K562 (cell line): Measurements from ENCODE around the gene PRR7. TPM values are rescaled to one million over a fixed set of nuclear protein-coding genes. Genes with fewer than 3 reads are reported as not detected.

Experiments
- CBX3 ChIP-seq, 2 experiments: IDR thresholded peaks; 1 replicate in 1 of 2; 2 replicates in 1 of 2; pipeline ENCODE4 v1.6.1; 2012; ENCODE audit warnings: inconsistent platforms in 2 of 2, low read length in 2 of 2, borderline replicate concordance in 1 of 2, control low read depth in 1 of 2
- DDX20 ChIP-seq: fragments of 450-650 bp; IDR thresholded peaks from 2 replicates; pipeline ENCODE4 v1.6.1; 2016; ENCODE audit warnings: missing genetic modification characterization, low read depth, mild to moderate bottlenecking, missing compliant biosample characterization, moderate library complexity
- FOXA1 ChIP-seq: fragments of 450-650 bp; IDR thresholded peaks from 2 replicates; pipeline ENCODE4 v1.6.1; 2016; ENCODE audit warnings: mild to moderate bottlenecking, borderline replicate concordance
- HDAC8 ChIP-seq: fragments of 450-650 bp; IDR thresholded peaks from 2 replicates; pipeline ENCODE4 v1.6.1; 2016; ENCODE audit warnings: mild to moderate bottlenecking, missing genetic modification characterization, moderate library complexity, missing compliant biosample characterization
- NCOR1 ChIP-seq: fragments of 450-650 bp; IDR thresholded peaks from 2 replicates; pipeline ENCODE4 v1.6.1; 2016; ENCODE audit warnings: mild to moderate bottlenecking, moderate library complexity
- PHF8 ChIP-seq: fragments of 200-600 bp; sonication (generic); IDR thresholded peaks from 2 replicates; pipeline ENCODE4 v1.6.1; 2012; ENCODE audit warnings: mixed run types, mild to moderate bottlenecking, inconsistent platforms, low read length, moderate library complexity, borderline replicate concordance
- RFX5 ChIP-seq: IDR thresholded peaks from 2 replicates; pipeline ENCODE4 v1.6.1; 2011; ENCODE audit warnings: low read depth, mild to moderate bottlenecking, improper control_type of control experiment, low read length
- SAP30 ChIP-seq: fragments of 200-600 bp; sonication (generic); IDR thresholded peaks from 2 replicates; pipeline ENCODE4 v1.6.1; 2012; ENCODE audit warnings: borderline replicate concordance, low read depth, mild to moderate bottlenecking, moderate library complexity, low read length, control low read depth, inconsistent platforms; ENCODE audit not compliant: insufficient read depth, poor library complexity, severe bottlenecking
- ZNF140 ChIP-seq: fragments of 250-450 bp; sonication (Bioruptor Pico); IDR thresholded peaks from 2 replicates; pipeline ENCODE4 v1.8.0; 2021; ENCODE audit warnings: moderate library complexity, mild to moderate bottlenecking, inconsistent platforms
- ZNF174 ChIP-seq: fragments of 250-450 bp; sonication (Bioruptor Pico); IDR thresholded peaks from 2 replicates; pipeline ENCODE4 v1.4.0; 2020; ENCODE audit warnings: mild to moderate bottlenecking
- ZNF217 ChIP-seq: sonication (generic); formaldehyde crosslinking; IDR thresholded peaks from 2 replicates; pipeline ENCODE4 v1.8.0; 2022; ENCODE audit warnings: mild to moderate bottlenecking, missing genetic modification reagents
- ZSCAN32 ChIP-seq: fragments of 450-650 bp; formaldehyde crosslinking; IDR thresholded peaks from 2 replicates; pipeline ENCODE4 v1.4.0; 2020; ENCODE audit warnings: mild to moderate bottlenecking, moderate library complexity
- polyA plus RNA-seq, 8 experiments: library from polyadenylated mRNA; depleted of rRNA in 4 of 8; stranded (reverse) in 5 of 8; unstranded in 3 of 8; fragments of >200 nt; fragmentation: Nextera tagmentation in 2 of 8; fragmentation: Illumina TruSeq in 1 of 8; extraction: Ambion mirVana in 2 of 8; extraction: Trizol in 1 of 8; gene quantifications; 2 replicates each; pipeline versions ENCODE4 v1.2.1 to v1.2.3, GENCODE V29; 2011 to 2014; ENCODE audit warnings: inconsistent platforms in 1 of 8, missing spikeins in 1 of 8
- total RNA-seq, 7 experiments: library from RNA; depleted of rRNA in 6 of 7; stranded (reverse); fragments of >200 nt in 6 of 7; fragmentation: Illumina TruSeq in 2 of 7; extraction: Trizol in 2 of 7; gene quantifications; 2 replicates each; pipeline versions ENCODE4 v1.2.1 to v1.2.3, GENCODE V29; 2011 to 2021; ENCODE audit warnings: low replicate concordance in 1 of 7
- TF ChIP-seq, protein P1 (sequence below): sonication (generic); IDR thresholded peaks from 2 replicates; pipeline ENCODE4 v1.6.1; 2016
- TF ChIP-seq, protein P2 (sequence below): fragments of 250-450 bp; sonication (Bioruptor Pico); IDR thresholded peaks from 2 replicates; pipeline ENCODE4 v1.5.0; 2021
- TF ChIP-seq, protein P3 (sequence below), 2 experiments: fragments of 450-650 bp; IDR thresholded peaks; 2 replicates each; pipeline ENCODE4 v1.6.1; 2016; ENCODE audit warnings: mild to moderate bottlenecking in 2 of 2, borderline replicate concordance in 1 of 2, low read depth in 1 of 2, moderate library complexity in 1 of 2

Gene PRR7
- total and polyA plus RNA-seq, 9 of the 15 experiments (the other 6 are each of a cell fraction or from before 2014, with no cell fraction given) = 0.80 to 11.3 (median 10.4) TPM; not detected in 4

DNA sequence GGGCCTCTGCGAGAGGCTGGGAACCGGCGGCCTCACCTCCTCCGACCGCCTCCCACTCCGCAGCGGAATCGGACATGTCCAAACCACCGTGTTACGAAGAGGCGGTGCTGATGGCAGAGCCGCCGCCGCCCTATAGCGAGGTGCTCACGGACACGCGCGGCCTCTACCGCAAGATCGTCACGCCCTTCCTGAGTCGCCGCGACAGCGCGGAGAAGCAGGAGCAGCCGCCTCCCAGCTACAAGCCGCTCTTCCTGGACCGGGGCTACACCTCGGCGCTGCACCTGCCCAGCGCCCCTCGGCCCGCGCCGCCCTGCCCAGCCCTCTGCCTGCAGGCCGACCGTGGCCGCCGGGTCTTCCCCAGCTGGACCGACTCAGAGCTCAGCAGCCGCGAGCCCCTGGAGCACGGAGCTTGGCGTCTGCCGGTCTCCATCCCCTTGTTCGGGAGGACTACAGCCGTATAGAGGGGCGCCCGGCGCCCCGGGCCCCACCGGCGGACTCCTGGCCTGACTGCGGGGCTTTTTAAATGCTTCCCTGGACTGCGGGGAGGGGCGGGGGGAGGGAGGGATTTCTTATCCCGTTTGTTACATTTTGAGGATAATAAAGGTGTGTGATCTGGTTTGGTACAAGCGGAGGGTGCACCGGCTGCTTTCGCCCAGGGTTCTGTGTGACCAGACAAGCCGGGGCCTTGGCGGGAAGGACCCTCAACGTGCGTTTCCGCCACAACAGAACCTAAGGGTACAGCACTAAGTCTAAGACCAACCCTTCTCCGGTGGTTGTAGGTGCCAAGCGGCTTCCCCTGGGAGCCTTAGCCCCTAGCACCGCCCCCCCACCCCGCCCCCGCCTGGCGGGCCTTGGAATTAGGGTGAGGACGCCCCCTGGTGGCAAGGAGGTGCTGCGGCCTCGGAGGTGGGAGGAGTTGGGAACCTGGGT, 9.3 kb downstream of the PRR7 start (continued):
- TF ChIP-seq, protein P1, sequence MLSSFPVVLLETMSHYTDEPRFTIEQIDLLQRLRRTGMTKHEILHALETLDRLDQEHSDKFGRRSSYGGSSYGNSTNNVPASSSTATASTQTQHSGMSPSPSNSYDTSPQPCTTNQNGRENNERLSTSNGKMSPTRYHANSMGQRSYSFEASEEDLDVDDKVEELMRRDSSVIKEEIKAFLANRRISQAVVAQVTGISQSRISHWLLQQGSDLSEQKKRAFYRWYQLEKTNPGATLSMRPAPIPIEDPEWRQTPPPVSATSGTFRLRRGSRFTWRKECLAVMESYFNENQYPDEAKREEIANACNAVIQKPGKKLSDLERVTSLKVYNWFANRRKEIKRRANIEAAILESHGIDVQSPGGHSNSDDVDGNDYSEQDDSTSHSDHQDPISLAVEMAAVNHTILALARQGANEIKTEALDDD = no peak
- TF ChIP-seq FOXA1 = no peak
- TF ChIP-seq, protein P2, sequence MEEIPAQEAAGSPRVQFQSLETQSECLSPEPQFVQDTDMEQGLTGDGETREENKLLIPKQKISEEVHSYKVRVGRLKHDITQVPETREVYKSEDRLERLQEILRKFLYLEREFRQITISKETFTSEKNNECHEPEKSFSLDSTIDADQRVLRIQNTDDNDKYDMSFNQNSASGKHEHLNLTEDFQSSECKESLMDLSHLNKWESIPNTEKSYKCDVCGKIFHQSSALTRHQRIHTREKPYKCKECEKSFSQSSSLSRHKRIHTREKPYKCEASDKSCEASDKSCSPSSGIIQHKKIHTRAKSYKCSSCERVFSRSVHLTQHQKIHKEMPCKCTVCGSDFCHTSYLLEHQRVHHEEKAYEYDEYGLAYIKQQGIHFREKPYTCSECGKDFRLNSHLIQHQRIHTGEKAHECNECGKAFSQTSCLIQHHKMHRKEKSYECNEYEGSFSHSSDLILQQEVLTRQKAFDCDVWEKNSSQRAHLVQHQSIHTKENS = no peak
- TF ChIP-seq ZNF174 (CRISPR knock-in tag) = no peak
- no peak for TF ChIP-seq ZNF217 (CRISPR knock-in tag)
- TF ChIP-seq HDAC8 (tag) = no peak
- peak; percentile 22; the same call in 1 of the 2 replicates for TF ChIP-seq NCOR1
- peak; percentile 15 for TF ChIP-seq SAP30
- TF ChIP-seq DDX20 (tag) = no peak
- TF ChIP-seq, protein P3, sequence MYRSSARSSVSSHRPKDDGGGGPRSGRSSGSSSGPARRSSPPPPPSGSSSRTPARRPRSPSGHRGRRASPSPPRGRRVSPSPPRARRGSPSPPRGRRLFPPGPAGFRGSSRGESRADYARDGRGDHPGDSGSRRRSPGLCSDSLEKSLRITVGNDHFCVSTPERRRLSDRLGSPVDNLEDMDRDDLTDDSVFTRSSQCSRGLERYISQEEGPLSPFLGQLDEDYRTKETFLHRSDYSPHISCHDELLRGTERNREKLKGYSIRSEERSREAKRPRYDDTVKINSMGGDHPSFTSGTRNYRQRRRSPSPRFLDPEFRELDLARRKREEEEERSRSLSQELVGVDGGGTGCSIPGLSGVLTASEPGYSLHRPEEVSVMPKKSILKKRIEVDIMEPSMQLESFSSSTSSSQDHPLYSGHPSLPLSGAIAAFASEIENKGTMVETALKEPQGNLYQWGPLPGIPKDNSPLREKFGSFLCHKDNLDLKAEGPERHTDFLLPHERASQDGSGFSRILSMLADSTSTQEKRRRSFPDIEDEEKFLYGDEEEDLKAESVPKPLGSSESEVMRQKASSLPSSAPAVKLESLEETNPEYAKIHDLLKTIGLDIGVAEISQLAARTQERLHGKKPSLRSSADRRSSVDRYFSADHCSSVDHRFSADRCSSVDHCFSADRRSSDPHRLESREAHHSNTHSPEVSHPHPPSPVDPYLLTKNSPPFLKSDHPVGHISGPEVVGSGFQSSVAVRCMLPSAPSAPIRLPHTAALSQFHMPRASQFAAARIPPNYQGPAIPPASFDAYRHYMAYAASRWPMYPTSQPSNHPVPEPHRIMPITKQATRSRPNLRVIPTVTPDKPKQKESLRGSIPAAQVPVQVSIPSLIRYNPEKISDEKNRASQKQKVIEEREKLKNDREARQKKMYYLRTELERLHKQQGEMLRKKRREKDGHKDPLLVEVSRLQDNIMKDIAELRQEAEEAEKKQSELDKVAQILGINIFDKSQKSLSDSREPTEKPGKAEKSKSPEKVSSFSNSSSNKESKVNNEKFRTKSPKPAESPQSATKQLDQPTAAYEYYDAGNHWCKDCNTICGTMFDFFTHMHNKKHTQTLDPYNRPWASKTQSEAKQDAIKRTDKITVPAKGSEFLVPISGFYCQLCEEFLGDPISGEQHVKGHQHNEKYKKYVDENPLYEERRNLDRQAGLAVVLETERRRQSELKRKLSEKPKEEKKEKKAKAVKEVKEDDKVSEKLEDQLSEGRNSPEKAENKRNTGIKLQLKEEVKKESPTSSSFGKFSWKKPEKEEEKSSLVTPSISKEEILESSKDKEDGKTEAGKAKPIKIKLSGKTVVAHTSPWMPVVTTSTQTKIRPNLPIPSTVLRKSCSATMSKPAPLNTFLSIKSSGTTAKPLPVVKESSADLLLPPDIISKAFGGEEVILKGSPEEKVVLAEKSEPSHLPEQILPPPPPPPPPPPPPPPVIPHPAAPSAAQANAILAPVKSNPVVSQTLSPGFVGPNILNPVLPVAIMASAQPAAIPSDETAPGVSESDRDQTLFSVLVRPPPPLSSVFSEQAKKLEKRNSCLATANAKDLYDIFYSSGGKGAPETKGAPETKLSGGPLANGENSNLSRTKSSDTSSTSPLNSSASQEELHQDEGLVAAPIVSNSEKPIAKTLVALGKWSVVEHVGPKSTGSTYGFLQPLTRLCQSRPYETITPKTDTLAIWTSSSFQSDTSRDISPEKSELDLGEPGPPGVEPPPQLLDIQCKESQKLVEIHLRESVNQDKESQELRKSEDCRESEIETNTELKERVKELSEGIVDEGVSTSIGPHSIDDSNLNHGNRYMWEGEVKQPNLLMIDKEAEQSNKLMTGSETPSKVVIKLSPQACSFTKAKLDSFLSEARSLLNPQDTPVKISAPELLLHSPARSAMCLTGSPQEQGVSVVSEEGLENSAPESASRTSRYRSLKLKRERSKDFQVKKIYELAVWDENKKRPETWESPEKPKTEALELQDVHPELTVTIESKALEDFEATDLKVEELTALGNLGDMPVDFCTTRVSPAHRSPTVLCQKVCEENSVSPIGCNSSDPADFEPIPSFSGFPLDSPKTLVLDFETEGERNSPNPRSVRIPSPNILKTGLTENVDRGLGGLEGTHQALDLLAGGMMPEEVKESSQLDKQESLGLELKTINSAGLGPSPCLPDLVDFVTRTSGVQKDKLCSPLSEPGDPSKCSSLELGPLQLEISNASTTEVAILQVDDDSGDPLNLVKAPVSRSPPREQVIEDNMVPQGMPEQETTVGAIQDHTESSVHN (IDR thresholded peaks at IDR 0.05; ENCODE audit: borderline replicate concordance in 1 of 2, low read depth in 1 of 2) = no peak
- peak in 1 of 2 experiments; percentile 23; a peak in 1 of 3 replicates for TF ChIP-seq CBX3 (IDR thresholded peaks at IDR 0.05; ENCODE audit: borderline replicate concordance in 1 of 2, low read length in 2 of 2)
- TF ChIP-seq ZNF140 (CRISPR knock-in tag) = no peak
- no peak for TF ChIP-seq RFX5
- no peak for TF ChIP-seq ZSCAN32
- peak; percentile 57; the same call in 1 of the 2 replicates for TF ChIP-seq PHF8
